ENCODE measurements around the gene LDAH. TPM values are rescaled to one million over a fixed set of nuclear protein-coding genes. Genes with fewer than 3 reads are reported as not detected.

Gene LDAH
- total and polyA plus RNA-seq, 10 of the 15 experiments (the other 5 are each of a cell fraction or from before 2014, with no cell fraction given) = 17.9 to 44.7 (median 30.0) TPM

DNA sequence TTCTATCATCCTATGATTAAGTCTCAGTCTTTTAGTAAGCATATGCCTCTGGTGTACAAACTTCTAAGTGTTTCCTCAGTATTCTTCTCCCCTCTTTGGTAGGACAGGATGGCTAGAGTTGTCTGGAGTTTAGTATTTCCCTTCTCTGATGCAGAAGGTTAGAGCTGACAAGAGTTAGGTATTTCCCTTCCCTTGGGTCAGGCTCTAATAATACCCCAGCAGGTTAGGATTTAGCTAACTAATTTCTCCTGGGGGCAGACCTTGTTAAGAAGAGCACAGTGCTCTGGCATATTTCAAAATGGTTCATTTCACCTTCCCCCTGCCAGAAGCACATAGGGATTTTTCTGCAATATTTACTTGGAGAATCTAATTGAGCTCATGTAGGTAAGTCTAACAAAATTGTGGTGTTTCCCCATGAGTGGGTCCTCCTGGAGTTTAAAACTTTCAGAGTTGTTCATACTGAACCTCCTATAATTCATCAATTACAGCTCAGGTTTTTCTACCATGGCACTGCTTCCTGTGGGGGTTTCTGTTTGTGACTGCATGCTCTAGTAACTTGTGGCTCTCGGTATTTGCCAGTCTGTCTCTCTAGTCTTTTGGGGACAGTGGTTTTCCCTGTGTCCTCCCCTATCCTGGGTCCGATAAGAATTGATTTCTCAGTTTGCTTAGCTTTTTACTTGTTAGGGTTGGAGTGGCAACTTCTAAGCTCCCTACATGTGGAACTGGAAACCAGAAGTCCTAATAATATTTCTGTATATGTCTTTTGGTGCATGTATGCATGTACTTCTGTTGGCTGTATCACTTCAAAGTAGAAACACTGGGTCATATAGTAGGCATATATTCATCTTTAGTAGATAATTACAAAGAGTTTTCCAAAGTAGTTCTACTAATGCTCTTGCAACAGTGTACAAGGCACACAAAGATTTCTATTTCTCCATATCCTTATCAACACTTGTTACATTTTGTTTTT lies 78.2 kb downstream of the LDAH start (continued):
- TF ChIP-seq, protein P1, sequence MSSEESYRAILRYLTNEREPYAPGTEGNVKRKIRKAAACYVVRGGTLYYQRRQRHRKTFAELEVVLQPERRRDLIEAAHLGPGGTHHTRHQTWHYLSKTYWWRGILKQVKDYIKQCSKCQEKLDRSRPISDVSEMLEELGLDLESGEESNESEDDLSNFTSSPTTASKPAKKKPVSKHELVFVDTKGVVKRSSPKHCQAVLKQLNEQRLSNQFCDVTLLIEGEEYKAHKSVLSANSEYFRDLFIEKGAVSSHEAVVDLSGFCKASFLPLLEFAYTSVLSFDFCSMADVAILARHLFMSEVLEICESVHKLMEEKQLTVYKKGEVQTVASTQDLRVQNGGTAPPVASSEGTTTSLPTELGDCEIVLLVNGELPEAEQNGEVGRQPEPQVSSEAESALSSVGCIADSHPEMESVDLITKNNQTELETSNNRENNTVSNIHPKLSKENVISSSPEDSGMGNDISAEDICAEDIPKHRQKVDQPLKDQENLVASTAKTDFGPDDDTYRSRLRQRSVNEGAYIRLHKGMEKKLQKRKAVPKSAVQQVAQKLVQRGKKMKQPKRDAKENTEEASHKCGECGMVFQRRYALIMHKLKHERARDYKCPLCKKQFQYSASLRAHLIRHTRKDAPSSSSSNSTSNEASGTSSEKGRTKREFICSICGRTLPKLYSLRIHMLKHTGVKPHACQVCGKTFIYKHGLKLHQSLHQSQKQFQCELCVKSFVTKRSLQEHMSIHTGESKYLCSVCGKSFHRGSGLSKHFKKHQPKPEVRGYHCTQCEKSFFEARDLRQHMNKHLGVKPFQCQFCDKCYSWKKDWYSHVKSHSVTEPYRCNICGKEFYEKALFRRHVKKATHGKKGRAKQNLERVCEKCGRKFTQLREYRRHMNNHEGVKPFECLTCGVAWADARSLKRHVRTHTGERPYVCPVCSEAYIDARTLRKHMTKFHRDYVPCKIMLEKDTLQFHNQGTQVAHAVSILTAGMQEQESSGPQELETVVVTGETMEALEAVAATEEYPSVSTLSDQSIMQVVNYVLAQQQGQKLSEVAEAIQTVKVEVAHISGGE (CRISPR knock-in tag; IDR thresholded peaks at IDR 0.05) = no peak
- peak; percentile 39; the same call in 1 of the 2 replicates for TF ChIP-seq MTA2 (IDR thresholded peaks at IDR 0.05; ENCODE audit: low read depth)
- TF ChIP-seq, protein P2, sequence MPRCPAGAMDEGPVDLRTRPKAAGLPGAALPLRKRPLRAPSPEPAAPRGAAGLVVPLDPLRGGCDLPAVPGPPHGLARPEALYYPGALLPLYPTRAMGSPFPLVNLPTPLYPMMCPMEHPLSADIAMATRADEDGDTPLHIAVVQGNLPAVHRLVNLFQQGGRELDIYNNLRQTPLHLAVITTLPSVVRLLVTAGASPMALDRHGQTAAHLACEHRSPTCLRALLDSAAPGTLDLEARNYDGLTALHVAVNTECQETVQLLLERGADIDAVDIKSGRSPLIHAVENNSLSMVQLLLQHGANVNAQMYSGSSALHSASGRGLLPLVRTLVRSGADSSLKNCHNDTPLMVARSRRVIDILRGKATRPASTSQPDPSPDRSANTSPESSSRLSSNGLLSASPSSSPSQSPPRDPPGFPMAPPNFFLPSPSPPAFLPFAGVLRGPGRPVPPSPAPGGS (IDR thresholded peaks at IDR 0.05; ENCODE audit: borderline replicate concordance, insufficient read depth, low read depth, low read length, poor library complexity, severe bottlenecking) = no peak
- no peak for TF ChIP-seq EP300 (IDR thresholded peaks at IDR 0.05; ENCODE audit: borderline replicate concordance in 1 of 2, control insufficient read depth in 1 of 2, low read depth in 2 of 2, low read length in 2 of 2)
- no peak for TF ChIP-seq KLF5 (IDR thresholded peaks at IDR 0.05; ENCODE audit: partially characterized antibody)

Data from GM12878 (cell line).